A673 (cell line): ENCODE measurements around the gene MEF2B.

ENCODE experiments used
- EZH2 ChIP-seq: fragments of 200-600 bp; sonication (generic); IDR thresholded peaks from 2 replicates; pipeline ENCODE4 v1.6.1; 2017; ENCODE audit warnings: borderline replicate concordance, low read depth, mild to moderate bottlenecking, mixed read lengths, antibody characterized with exemption, low read length; ENCODE audit not compliant: poor library complexity, severe bottlenecking
- TF ChIP-seq, protein P1 (sequence below): fragments of 300-800, 200-600 bp; sonication (generic); conservative IDR thresholded peaks from 2 replicates; pipeline ENCODE4 v1.5.1; 2017; ENCODE audit warnings: low read depth, mild to moderate bottlenecking, antibody characterized with exemption, low read length, moderate library complexity, mixed read lengths

DNA sequence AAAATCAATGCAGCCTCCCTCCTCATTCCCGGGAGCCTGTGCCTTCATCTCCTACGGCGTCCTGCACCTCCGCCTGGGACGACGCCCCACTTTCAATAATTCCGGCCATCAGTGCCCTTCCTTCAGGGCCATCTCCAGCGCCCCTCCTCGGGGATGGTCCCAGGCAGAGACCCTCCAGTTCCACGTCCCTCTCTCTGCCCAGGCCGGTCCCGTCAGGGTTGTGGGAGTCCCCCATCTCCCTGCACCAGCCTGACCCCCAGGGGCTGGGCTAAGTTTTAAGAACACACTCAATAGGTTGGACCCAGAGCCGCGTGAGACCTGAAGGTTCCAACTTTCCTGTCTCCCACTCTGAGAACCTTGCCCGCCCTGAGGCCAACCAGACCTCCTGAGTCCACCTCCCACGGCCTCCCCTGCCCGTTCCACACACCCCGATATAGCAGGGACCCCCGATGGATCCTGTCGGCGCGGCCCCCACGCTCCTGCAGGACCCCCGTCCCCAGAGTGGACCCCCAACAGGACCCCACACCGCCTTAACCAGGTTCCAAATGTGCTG is 32.4 kb downstream of the MEF2B start:
- TF ChIP-seq, protein P1, sequence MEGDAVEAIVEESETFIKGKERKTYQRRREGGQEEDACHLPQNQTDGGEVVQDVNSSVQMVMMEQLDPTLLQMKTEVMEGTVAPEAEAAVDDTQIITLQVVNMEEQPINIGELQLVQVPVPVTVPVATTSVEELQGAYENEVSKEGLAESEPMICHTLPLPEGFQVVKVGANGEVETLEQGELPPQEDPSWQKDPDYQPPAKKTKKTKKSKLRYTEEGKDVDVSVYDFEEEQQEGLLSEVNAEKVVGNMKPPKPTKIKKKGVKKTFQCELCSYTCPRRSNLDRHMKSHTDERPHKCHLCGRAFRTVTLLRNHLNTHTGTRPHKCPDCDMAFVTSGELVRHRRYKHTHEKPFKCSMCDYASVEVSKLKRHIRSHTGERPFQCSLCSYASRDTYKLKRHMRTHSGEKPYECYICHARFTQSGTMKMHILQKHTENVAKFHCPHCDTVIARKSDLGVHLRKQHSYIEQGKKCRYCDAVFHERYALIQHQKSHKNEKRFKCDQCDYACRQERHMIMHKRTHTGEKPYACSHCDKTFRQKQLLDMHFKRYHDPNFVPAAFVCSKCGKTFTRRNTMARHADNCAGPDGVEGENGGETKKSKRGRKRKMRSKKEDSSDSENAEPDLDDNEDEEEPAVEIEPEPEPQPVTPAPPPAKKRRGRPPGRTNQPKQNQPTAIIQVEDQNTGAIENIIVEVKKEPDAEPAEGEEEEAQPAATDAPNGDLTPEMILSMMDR = no peak
- no peak for TF ChIP-seq EZH2
